Lung (tissue), 12 donors: ENCODE measurements around the gene GIPC1. TPM values are rescaled to one million over a fixed set of nuclear protein-coding genes. Genes with fewer than 3 reads are reported as not detected.
A peak's percentile ranks its signal among the peaks of the same experiment; 100 is the strongest.

Experiments used
- ATAC-seq: fragments of 200-7000 bp; cut with Tn5 transposase; one replicate; pipeline ENCODE4 v1.9.1; 2020; ENCODE audit warnings: moderate number of reproducible peaks; ENCODE audit not compliant: insufficient read depth, low FRiP score
- DNase-seq, 3 donors: peaks; one replicate each; pipeline ENCODE4 v3.0.0-alpha.2; 2013 to 2017
- H3K27ac ChIP-seq, 2 donors: one replicate each; pipeline ENCODE4 v1.5.1; 2013; ENCODE audit warnings: mild to moderate bottlenecking in 2 of 2, moderate library complexity in 2 of 2, control low read depth in 1 of 2, inconsistent platforms in 1 of 2, low read depth in 1 of 2, low read length in 1 of 2
- H3K27me3 ChIP-seq, 3 donors: one replicate each; pipeline ENCODE4 v1.5.1; 2013; ENCODE audit warnings: low read length in 2 of 3; ENCODE audit not compliant: control insufficient read depth in 3 of 3, insufficient read depth in 3 of 3
- H3K36me3 ChIP-seq, 4 donors: one replicate each; pipeline ENCODE4 v1.5.1; 2013; ENCODE audit warnings: low read length in 4 of 4, mild to moderate bottlenecking in 1 of 4, moderate library complexity in 1 of 4; ENCODE audit not compliant: control insufficient read depth in 4 of 4, insufficient read depth in 4 of 4
- H3K4me1 ChIP-seq, 5 donors: one replicate each; pipeline ENCODE4 v1.5.1; 2013; ENCODE audit warnings: low read length in 5 of 5, mild to moderate bottlenecking in 2 of 5, moderate library complexity in 1 of 5; ENCODE audit not compliant: control insufficient read depth in 5 of 5, insufficient read depth in 5 of 5
- H3K4me3 ChIP-seq: one replicate; pipeline ENCODE4 v1.5.1; 2013; ENCODE audit warnings: mild to moderate bottlenecking, control low read depth, moderate library complexity
- H3K9ac ChIP-seq, 2 donors: one replicate each; pipeline ENCODE4 v1.5.1; 2013; ENCODE audit warnings: low read length in 2 of 2, control low read depth in 1 of 2; ENCODE audit not compliant: insufficient read depth in 1 of 2
- H3K9me3 ChIP-seq, 4 donors: one replicate each; pipeline ENCODE4 v1.5.1; 2013; ENCODE audit warnings: low read length in 3 of 4, mild to moderate bottlenecking in 1 of 4, moderate library complexity in 1 of 4; ENCODE audit not compliant: control insufficient read depth in 4 of 4, insufficient read depth in 3 of 4
- CTCF ChIP-seq: IDR thresholded peaks from 2 replicates; pipeline ENCODE4 v1.5.1; 2012; ENCODE audit warnings: mild to moderate bottlenecking; ENCODE audit errors: control extremely low read depth, extremely low read depth
- WGBS, 2 donors: extraction: QIAGEN DNeasy Blood & Tissue Kit; methylation state at CpG; one replicate each; pipeline ENCODE4 v1.1.7; 2013; 5-methylcytosine and 5-hydroxymethylcytosine counted together
- polyA plus RNA-seq, 2 donors: library from polyadenylated mRNA; stranded (reverse); fragments of 200-250 nt; gene quantifications; one replicate each; pipeline ENCODE4 v1.2.1, GENCODE V29; 2013
- total RNA-seq, 2 donors: library from RNA; depleted of rRNA in 1 of 2; stranded (reverse); fragments of >200 nt in 1 of 2; gene quantifications; one replicate each; pipeline ENCODE4 v1.2.1, GENCODE V29; 2014 to 2021
- donor health status: control.
- donor health status: control.
- donor health status: Bipolar disorder and iron deficiency.
- donor health status: healthy.
- donor health status: DM: yes; HTN: yes; CAD: no.

GIPC1 gene
- total and polyA plus RNA-seq, 4 donors, result 94.9 to 156 (median 131) TPM

GRCh38 chr19:14479309-14479974 is 16.5 kb downstream of the GIPC1 start:
- DNase-seq (peak in 1 of 3 donors; percentile 25), ATAC-seq (no peak)
- Histone ChIP-seq H3K9me3 (peaks cover 0 to 5% (median 0%) of the 10 kb centered on the region in 4 donors), H3K4me1 (peaks cover 0 to 62% (median 21%) of the 10 kb centered on the region in 5 donors), H3K4me3 (no peak overlapping the region), H3K27ac (no peak overlapping the region), H3K9ac (no peak overlapping the region), H3K36me3 (peaks cover 3 to 41% (median 15%) of the 10 kb centered on the region in 4 donors), H3K27me3 (peaks cover 0 to 5% (median 0%) of the 10 kb centered on the region in 3 donors)
- TF ChIP-seq CTCF, result no peak
- WGBS, 2 donors, result 52 to 72% methylated on average over 14 of the region's 14 CpGs

DNA sequence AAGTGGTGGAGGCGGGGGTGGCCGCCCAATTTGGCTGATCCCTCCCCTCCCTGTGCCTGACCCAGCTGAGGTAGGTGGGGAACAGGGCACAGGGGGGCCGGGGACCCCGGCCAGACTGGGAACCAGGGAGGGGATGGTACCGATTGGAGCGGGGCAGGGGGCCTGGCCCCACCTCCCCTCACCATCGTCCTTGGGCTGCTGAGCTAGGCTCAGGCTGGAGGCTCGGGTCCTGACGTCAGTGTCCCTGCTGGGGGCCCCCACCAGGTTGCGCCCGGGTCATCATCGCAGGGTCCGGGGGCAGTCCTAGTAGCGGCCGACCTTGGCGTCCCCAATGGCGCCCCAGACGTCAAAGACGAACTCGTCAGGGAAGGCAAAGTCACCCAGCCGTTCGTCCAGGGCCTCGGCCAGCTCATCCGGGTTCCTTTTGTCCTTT is 17.8 kb downstream of the GIPC1 start:
- peak overlapping the region in 1 of 2 donors; percentile 3 for H3K27ac ChIP-seq
- 80 to 82% methylated on average over 23 to 24 of the region's 24 CpGs for WGBS, 2 donors
- peaks cover 0 to 75% (median 22%) of the 10 kb centered on the region in 5 donors for H3K4me1 ChIP-seq
- no peak for ATAC-seq
- H3K36me3 ChIP-seq, result peaks cover 3 to 41% (median 16%) of the 10 kb centered on the region in 4 donors
- DNase-seq, result peak in 1 of 3 donors; percentile 42
- no peak for TF ChIP-seq CTCF
- H3K27me3 ChIP-seq, result peaks cover 0 to 6% (median 0%) of the 10 kb centered on the region in 3 donors
- H3K9ac ChIP-seq, result peak overlapping the region in 1 of 2 donors; percentile 32
- H3K9me3 ChIP-seq, result peaks cover 0 to 5% (median 0%) of the 10 kb centered on the region in 4 donors
- H3K4me3 ChIP-seq, result no peak overlapping the region

DNA sequence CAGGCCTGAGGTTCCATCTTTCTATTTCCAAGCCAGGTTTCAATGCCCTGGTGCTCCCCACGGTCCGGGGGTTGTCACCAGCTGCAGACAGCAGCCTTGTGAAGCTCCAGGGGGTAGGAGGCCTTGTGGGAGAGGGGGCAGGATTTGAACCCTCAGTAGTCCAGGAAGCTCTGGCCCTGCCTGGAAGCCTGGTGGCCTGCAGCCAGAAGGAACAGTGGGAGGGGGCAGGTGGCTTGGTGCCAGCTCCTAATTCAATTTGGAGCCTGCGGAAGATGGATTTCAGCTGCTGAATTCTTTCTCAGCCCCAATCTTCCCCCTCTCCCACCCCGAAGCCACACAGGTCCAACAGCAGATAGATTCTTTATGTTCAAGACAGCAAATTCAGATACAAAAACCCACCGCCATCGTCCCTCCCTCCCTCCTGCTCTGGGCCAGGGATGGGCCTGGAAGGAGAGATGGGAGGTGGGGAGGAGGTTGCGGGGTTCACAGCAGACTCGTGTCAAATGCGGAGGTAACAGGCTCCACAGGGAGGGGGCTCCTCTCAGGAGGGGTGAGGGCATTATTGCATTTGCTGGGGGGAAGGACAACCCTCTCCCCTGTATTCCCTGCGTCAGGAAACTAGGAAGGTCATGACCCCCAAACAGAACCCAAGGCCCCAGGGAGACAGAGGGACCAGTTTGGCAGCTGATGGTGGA is 18.4 kb downstream of the GIPC1 start:
- DNase-seq, result peak; percentile 98 to 99 (median 98)
- Histone ChIP-seq H3K4me3 (no peak overlapping the region), H3K36me3 (peaks cover 3 to 39% (median 17%) of the 10 kb centered on the region in 4 donors), H3K4me1 (peaks cover 0 to 81% (median 22%) of the 10 kb centered on the region in 5 donors), H3K27me3 (peaks cover 0 to 9% (median 0%) of the 10 kb centered on the region in 3 donors), H3K9ac (peak overlapping the region in 1 of 2 donors; percentile 13), H3K9me3 (peaks cover 0 to 5% (median 0%) of the 10 kb centered on the region in 4 donors), H3K27ac (peak overlapping the region in 1 of 2 donors; percentile 26)
- TF ChIP-seq CTCF, result no peak
- WGBS, 2 donors, result 73 to 81% methylated on average over 10 of the region's 10 CpGs
- ATAC-seq, result no peak
